ENCODE data around the gene TMEM63C.

DNA sequence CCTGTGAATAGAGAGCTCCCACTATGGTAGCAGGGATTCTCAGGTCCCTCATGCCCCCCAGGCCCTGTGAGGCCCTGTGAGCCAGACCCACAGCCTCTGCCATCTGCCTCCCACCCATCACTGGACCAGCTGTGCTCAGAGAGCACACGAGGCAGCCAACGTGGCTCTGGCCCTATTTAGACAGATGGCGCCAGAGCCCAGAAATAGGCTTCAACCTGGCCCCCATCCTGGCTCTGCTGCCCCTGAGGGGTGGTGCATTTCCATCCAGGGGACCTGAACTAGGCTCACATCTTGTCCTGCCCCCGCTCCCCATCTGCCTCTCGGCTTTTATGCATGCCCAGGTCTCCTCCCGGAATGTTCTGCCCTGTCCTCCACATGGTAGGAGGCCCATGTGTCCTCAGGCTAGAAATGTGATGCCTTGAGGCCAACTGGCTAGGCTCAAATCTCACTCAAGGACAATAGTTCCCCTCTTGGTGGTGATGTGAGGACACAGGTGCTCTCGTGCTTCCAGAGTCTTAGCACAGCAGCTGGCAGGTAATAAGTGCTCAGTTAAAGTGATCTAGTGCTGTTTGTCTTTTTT lies 18.9 kb downstream of the TMEM63C start:
- TF ChIP-seq, protein P1, sequence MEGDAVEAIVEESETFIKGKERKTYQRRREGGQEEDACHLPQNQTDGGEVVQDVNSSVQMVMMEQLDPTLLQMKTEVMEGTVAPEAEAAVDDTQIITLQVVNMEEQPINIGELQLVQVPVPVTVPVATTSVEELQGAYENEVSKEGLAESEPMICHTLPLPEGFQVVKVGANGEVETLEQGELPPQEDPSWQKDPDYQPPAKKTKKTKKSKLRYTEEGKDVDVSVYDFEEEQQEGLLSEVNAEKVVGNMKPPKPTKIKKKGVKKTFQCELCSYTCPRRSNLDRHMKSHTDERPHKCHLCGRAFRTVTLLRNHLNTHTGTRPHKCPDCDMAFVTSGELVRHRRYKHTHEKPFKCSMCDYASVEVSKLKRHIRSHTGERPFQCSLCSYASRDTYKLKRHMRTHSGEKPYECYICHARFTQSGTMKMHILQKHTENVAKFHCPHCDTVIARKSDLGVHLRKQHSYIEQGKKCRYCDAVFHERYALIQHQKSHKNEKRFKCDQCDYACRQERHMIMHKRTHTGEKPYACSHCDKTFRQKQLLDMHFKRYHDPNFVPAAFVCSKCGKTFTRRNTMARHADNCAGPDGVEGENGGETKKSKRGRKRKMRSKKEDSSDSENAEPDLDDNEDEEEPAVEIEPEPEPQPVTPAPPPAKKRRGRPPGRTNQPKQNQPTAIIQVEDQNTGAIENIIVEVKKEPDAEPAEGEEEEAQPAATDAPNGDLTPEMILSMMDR (IDR thresholded peaks at IDR 0.05): no peak
- TF ChIP-seq POLR2A (IDR thresholded peaks at IDR 0.05): no peak

Data from thyroid gland (tissue), 4 donors.